HG03457 (cell line): ENCODE data around the gene KCNJ10.

ENCODE experiments used
- ATAC-seq: cut with Tn5 transposase; IDR thresholded peaks from one replicate; pipeline ENCODE4 v1.9.1; 2021; ENCODE audit warnings: moderate number of reproducible peaks; ENCODE audit not compliant: unreplicated experiment

Gene KCNJ10

DNA sequence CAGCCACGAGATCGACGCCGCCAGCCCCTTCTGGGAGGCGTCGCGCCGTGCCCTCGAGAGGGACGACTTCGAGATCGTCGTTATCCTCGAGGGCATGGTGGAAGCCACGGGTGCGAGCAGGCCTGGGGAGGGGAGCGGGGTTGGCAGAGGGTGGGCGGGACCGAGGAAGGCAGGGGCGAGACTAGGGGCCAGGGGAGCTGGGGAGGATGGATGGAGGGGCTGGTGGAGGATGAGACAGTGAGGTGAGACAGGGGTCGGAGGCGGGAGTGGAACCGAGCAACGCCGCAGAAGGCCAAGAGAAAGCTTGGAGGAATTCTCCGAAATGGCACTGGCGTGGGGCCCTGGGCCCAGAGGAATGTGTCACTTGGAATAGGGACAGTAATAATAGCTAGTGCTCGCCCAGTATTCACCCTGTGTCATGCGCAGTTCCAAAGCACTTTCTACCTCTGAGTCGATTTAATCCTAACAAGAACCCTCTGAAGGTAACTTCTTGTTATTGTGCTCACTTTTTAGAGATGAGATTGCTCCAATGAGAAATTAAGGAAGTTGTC, 14.9 kb upstream of the KCNJ10 start:
- ATAC-seq, result no peak

DNA sequence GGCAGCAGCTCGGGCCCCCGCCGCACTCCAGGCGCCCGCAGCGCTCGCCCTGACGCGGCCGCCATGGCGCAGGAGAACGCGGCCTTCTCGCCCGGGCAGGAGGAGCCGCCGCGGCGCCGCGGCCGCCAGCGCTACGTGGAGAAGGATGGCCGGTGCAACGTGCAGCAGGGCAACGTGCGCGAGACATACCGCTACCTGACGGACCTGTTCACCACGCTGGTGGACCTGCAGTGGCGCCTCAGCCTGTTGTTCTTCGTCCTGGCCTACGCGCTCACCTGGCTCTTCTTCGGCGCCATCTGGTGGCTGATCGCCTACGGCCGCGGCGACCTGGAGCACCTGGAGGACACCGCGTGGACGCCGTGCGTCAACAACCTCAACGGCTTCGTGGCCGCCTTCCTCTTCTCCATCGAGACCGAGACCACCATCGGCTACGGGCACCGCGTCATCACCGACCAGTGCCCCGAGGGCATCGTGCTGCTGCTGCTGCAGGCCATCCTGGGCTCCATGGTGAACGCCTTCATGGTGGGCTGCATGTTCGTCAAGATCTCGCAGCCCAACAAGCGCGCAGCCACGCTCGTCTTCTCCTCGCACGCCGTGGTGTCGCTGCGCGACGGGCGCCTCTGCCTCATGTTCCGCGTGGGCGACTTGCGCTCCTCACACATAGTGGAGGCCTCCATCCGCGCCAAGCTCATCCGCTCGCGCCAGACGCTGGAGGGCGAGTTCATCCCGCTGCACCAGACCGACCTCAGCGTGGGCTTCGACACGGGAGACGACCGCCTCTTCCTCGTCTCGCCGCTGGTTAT, 14.2 kb upstream of the KCNJ10 start:
- no peak for ATAC-seq

DNA sequence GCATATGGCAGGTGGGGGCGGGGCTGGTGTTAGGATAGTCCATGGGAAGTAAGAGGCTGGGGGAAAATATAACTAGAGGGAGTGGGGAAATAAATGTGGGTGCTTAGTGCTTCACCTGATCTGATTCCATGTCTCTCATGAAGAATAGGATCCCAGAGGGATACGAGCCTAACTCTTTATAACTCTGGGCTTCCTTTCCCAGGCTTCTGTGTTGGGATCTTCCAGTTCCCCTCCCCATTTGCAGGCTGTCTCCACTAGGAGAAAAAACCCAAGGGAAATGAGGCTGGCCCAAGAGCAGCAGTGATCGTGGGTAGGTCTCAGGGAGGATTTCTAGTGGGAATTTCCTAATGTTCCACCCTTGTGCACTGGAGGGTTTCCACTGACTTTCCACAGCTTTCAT, 13.0 kb upstream of the KCNJ10 start:
- ATAC-seq, result no peak

GRCh38 chr1:160082487-160082886, 12.5 kb upstream of the KCNJ10 start:
- ATAC-seq, result no peak

DNA sequence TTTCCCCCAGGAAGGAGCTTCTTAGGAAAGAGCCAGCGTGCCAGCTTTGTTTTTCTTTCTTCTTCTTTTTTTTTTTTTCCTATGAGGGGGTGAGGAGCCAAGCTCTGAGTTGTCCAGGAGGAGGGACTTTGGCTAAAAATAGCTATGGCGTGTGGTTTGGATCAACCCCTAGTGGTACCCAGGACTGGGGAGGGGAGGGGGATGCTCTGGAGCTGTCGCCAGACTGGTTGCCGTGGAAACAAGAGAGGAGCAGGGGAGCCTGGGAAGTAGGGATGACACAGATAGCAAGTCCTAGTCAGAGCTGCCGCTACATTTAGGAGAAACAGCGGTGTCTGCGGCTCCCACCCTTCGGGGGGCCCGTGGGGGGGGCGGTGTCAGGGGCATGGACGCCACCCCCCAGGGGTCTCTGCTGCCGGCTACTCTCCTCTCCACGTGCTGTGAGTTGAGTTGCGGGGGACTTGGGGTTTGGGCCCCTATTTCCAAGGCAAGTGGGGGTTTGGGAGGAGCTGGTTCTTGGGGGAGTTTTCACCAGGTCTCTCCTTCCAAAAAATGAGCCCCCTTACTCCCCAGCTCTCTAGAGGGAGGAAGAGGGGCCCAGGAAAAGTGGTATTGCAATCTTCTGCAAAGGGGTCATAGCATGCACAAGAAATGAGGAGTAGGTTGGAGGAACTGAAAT, 11.4 kb upstream of the KCNJ10 start, which contains the start of gene KCNJ9:
Gene KCNJ9, plus strand, starts transcription at position 278 of the 676 bp plus-strand sequence. CDS start 2,493 bp downstream, outside the sequence.
- no peak for ATAC-seq

DNA sequence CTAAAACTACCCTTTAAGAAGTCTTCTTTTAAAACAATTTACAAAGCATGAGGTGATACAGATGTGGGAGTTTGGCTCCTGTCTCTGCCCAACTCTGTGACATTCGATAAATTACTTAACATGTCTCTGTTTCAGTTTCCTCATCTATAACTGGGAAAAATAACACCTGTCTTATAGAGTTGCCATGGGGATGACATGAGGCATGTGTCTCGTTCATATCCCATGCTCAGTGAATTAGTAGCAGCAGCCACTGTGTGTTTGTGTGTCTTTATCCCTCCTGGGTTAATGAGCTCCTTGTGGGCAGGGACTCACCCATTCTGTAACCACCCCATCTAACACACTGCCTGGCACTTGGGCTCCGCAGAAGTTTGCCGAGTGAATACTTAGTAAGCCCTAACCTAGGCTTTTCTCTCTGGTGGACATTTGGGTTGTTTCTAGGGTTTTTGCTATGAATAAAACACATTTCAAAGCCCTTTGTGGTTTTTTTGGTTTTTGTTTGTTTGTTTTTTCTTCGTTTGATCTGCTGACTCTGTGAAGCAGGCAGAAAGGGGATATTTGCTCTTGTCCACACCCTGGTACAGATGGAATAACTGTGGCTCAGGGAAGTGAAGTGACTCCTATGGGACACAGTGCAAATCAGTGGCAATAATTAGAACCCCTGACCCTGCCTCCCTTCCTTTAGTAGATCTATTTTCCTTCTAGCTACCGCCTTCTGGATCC, 10.6 kb upstream of the KCNJ10 start:
- ATAC-seq, result no peak

DNA sequence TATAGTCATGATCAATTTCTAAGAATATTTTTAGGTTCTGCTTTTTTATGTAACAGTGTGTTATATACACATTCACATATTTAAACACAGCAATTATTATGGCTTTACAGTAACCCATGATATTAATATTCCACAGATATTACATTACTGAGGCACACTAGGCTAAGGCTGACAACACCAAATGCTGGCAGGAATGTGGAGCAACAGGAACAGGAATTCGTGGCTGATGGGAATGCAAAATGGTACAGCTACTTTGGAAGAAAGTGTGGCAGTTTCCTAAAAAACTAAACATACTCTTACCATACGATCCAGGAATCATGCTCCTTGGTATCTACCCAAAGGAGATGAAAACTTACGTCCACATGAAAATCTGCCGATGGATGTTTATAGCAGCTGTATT, 9.5 kb upstream of the KCNJ10 start:
- ATAC-seq, result no peak

GRCh38 chr1:160078512-160079195, 8.7 kb upstream of the KCNJ10 start:
- ATAC-seq, result no peak

DNA sequence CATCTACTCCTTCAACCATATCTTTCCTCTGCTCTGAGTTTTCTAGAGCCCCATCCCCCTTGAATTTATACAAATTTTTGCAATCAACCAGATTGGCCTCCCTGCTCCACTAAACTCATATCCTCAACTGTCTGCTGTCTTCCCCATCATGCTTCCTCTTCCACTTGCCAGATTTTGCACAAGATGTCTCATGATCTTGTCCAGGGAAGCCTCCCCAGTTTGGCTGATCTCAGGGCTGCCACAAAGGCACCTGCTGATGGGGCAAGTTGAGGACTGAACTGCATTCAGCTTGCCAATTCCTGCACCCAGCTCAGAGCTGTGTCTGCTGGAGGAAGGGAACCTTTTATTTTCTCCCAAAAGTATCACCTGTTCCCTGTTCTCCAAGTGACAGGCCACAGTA, 7.5 kb upstream of the KCNJ10 start:
- ATAC-seq, result no peak

DNA sequence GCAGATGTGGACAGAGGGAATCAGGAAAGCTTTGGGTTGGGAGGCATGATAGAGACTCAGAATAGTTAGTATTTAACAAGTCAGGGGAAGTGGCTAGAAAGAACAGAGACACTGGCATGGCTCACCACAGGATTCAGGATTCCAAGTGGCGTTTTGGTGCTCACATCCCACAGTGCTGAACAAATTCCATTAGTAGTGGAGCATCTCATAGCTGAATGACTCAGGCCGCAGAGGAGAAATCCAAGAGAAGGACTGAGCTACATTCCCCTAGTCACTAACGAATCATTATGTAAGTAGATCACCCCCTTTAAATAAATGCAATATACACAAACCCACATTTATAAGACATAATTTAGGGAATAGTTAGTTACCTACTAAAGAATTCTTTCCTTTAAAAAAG, 6.3 kb upstream of the KCNJ10 start:
- ATAC-seq, result no peak

GRCh38 chr1:160075836-160076235, 5.9 kb upstream of the KCNJ10 start:
- no peak for ATAC-seq

- ATAC-seq, result no peak
Observed at GRCh38 chr1:160074865-160075264, 4.9 kb upstream of the KCNJ10 start.

DNA sequence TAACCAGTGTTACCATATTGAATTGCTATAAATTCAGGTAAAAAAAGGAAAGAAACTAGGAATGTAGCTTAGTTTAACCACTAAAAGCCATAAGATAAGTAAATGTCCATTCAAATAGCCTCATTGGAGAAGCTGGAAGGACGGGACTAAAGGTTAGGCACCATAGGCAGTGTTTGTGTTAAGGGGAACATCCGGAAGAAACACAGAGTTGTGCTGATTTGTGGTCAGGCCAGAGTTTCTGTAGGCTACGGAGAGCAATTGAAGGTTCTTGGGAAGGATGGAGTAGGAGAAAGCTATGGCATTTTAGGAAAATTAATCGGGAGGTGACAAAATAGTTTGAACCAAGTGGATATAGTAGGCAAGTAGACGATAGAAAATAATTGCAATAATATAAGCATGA, 1.3 kb upstream of the KCNJ10 start:
- no peak for ATAC-seq

- no peak for ATAC-seq
Observed at GRCh38 chr1:160070243-160071163, 543 bp upstream of the KCNJ10 start.

GRCh38 chr1:160068225-160068624, 1.7 kb downstream of the KCNJ10 start:
- no peak for ATAC-seq

GRCh38 chr1:160066829-160067745, 2.9 kb downstream of the KCNJ10 start:
- no peak for ATAC-seq

DNA sequence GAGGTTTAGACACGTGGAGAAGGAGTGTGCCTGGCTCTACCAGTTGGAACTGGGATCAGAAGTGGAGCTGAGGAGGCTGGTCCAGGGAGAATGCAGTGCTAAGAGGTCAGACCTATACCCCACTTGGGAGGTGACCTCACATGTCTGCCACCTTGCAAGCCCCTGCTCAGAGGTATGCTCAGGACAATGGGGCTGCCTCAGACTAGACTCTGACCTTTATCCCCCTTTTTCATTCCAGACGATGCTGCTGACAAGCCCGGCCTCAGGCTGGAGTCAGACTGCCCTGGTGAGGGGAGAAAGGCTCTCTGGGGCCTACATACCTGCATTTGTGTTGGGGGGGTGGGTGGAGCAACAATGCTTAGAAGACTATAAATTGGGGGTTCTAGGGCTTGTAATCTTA, 5.2 kb downstream of the KCNJ10 start:
- no peak for ATAC-seq

DNA sequence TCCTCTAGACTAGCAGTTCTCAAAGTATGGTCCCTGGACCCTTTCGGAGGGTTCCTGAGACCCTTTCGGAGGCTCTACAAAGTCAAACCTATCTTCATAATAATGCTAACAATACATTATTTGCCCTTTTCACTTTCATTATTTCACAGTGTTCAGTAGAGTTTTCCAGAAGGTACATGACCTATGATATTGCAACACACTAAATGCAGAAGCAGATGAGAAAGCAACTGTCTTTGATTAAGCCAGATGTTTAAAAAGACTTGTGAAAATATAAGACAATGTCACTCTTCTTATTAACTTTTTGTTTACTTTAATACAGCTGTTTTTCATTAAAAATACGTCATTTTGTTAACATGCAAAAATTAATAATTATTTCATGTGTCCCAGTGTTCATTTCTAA, 5.8 kb downstream of the KCNJ10 start:
- no peak for ATAC-seq

DNA sequence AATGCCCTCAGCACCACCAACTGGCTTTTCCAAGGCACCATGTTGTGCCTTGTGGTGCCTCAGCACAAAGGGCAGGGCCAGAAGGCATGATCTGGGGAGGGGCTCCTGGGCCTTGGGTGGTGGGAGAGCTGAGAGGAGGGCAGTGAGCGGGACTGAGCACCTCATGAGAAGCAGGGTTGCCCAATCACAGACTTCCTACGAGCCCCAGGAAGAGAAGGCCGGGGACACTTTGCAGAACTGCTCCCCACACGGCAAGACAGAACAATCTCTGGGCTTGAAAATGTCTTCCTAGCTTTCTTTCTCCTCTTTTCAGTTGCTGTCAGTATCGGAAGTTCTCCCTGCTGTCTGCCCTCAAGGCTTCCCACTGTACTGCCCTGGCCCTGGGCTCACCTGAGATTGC, 6.8 kb downstream of the KCNJ10 start:
- no peak for ATAC-seq
